ENCODE measurements around the gene TESPA1. TPM values are rescaled to one million over a fixed set of nuclear protein-coding genes. Genes with fewer than 3 reads are reported as not detected.

The TESPA1 gene
- total and polyA plus RNA-seq, 2 experiments from 2014 or later = 0.34 TPM; not detected in 1

GRCh38 chr12:54941659-54942058 lies 42.9 kb downstream of the TESPA1 start (continued):
- TF ChIP-seq ETS1 (IDR thresholded peaks at IDR 0.05) (no peak), EZH2phosphoT487 (IDR thresholded peaks at IDR 0.05; ENCODE audit: unreplicated experiment) (no peak)

- Histone ChIP-seq H3K4me3 (no peak overlapping the region), H3F3A (replicated peaks; ENCODE audit: low read depth) (no peaks in the 10 kb centered on the region), H3K9me2 (ENCODE audit: insufficient read depth) (no peaks in the 10 kb centered on the region), H3K36me3 (ENCODE audit: insufficient read depth) (no peaks in the 10 kb centered on the region), H3K4me2 (no peak overlapping the region), H3K27me3 (ENCODE audit: insufficient read depth) (no peaks in the 10 kb centered on the region), H3K4me1 (ENCODE audit: insufficient read depth) (no peaks in the 10 kb centered on the region), H2AFZ (no peak overlapping the region), H3K79me2 (replicated peaks; ENCODE audit: insufficient read depth) (no peaks in the 10 kb centered on the region), H4K20me1 (replicated peaks; ENCODE audit: insufficient read depth) (no peaks in the 10 kb centered on the region), H3K27ac (ENCODE audit: low read depth) (no peak overlapping the region)
- no peaks in the 10 kb centered on the region for H3K36me3 Mint-ChIP-seq (ENCODE audit: low read depth)
- DNase-seq (ENCODE audit: low spot score) (no peak), ATAC-seq (no peak)
- peaks cover 5% of the 10 kb centered on the region for H3K27me3 Mint-ChIP-seq (ENCODE audit: insufficient read depth, low read depth, poor library complexity)
- no peak overlapping the region for H3K4me3 Mint-ChIP-seq
- H3K9me3 Mint-ChIP-seq = no peaks in the 10 kb centered on the region
- no peak overlapping the region; the same call in 1 of the 2 replicates for H3K27ac Mint-ChIP-seq
- peaks cover 5% of the 10 kb centered on the region for H3K4me1 Mint-ChIP-seq
- TF ChIP-seq POLR2AphosphoS5 (IDR thresholded peaks at IDR 0.05; ENCODE audit: low read depth) (no peak), ZNF462 (CRISPR knock-in tag; IDR thresholded peaks at IDR 0.05) (no peak), STAT1 (IDR thresholded peaks at IDR 0.05; ENCODE audit: unreplicated experiment) (no peak), EZH2phosphoT487 (IDR thresholded peaks at IDR 0.05; ENCODE audit: unreplicated experiment) (no peak), ZNF331 (CRISPR knock-in tag; IDR thresholded peaks at IDR 0.05; ENCODE audit: low read depth) (no peak), ZNF114 (CRISPR knock-in tag; IDR thresholded peaks at IDR 0.05) (no peak), CTCF (conservative IDR thresholded peaks at IDR 0.05; ENCODE audit: low read depth in 2 of 2) (no peak), JUNB (IDR thresholded peaks at IDR 0.05; ENCODE audit: unreplicated experiment) (no peak), CREB1 (CRISPR knock-in tag; IDR thresholded peaks at IDR 0.05; ENCODE audit: low read depth) (no peak), REST (IDR thresholded peaks at IDR 0.05; ENCODE audit: unreplicated experiment) (no peak), NANOG (IDR thresholded peaks at IDR 0.05; ENCODE audit: borderline replicate concordance) (no peak), EZH2 (IDR thresholded peaks at IDR 0.05; ENCODE audit: low read depth, unreplicated experiment) (no peak)
These were observed 43.7 kb downstream of the TESPA1 start for GRCh38 chr12:54940727-54941315.

Measured in GM23338 (cell line).